SU-DHL-6 (cell line): ENCODE results near the gene DEFB119.

Experiments used
- H2AFZ ChIP-seq: fragments of 200-600 bp; sonication (generic); 2 replicates; pipeline ENCODE4 v1.6.1; 2014; ENCODE audit warnings: low read depth, mild to moderate bottlenecking, moderate library complexity, mixed read lengths, antibody characterized with exemption, low read length; ENCODE audit not compliant: severe bottlenecking
- H3F3A ChIP-seq: fragments of 200-600 bp; shearing (Covaris generic); 2 replicates; pipeline ENCODE4 v1.6.0; 2016; ENCODE audit warnings: antibody characterized with exemption, mild to moderate bottlenecking; ENCODE audit not compliant: insufficient read depth
- H3K27ac ChIP-seq: fragments of 200-600 bp; sonication (generic); 2 replicates; pipeline ENCODE4 v1.5.1; 2016; ENCODE audit warnings: low read depth, mild to moderate bottlenecking, low read length, moderate library complexity, mixed read lengths
- H3K27me3 ChIP-seq: fragments of 200-600 bp; sonication (generic), shearing (Covaris generic); 2 replicates; pipeline ENCODE4 v1.6.0; 2014; ENCODE audit warnings: mild to moderate bottlenecking, low read length
- H3K36me3 ChIP-seq: fragments of 200-600 bp; sonication (generic); 2 replicates; pipeline ENCODE4 v1.6.1; 2014; ENCODE audit warnings: mild to moderate bottlenecking, low read length, mixed read lengths
- H3K4me2 ChIP-seq: fragments of 300-600, 200-600 bp; shearing (Covaris generic), sonication (generic); 2 replicates; pipeline ENCODE4 v1.6.0; 2014; ENCODE audit warnings: low read length, low read depth, mild to moderate bottlenecking; ENCODE audit not compliant: poor library complexity, severe bottlenecking
- H3K4me3 ChIP-seq: fragments of 200-600 bp; sonication (generic); 2 replicates; pipeline ENCODE4 v1.5.1; 2014; ENCODE audit warnings: antibody characterized with exemption, low read length, mild to moderate bottlenecking, mixed read lengths; ENCODE audit not compliant: insufficient read depth, poor library complexity, severe bottlenecking
- H3K79me2 ChIP-seq: fragments of 200-600 bp; sonication (generic); 2 replicates; pipeline ENCODE4 v1.6.1; 2014; ENCODE audit warnings: mild to moderate bottlenecking, low read length, moderate library complexity; ENCODE audit not compliant: insufficient read depth
- H3K9ac ChIP-seq: fragments of 200-600 bp; sonication (generic); 2 replicates; pipeline ENCODE4 v1.7.0; 2014; ENCODE audit warnings: mild to moderate bottlenecking, low read length
- H3K9me2 ChIP-seq: fragments of 200-600 bp; sonication (generic); replicated peaks from 2 replicates; pipeline ENCODE4 v1.6.1; 2014; ENCODE audit warnings: low read length; ENCODE audit not compliant: insufficient read depth
- H3K9me3 ChIP-seq: fragments of 200-600 bp; sonication (generic); 2 replicates; pipeline ENCODE4 v1.6.1; 2014; ENCODE audit warnings: low read length, mixed read lengths; ENCODE audit not compliant: insufficient read depth
- H4K20me1 ChIP-seq: fragments of 200-600 bp; sonication (generic); 2 replicates; pipeline ENCODE4 v1.6.1; 2014; ENCODE audit warnings: low read depth, mild to moderate bottlenecking, antibody characterized with exemption, low read length, moderate library complexity, mixed read lengths
- EZH2phosphoT487 ChIP-seq: fragments of 200-600 bp; sonication (generic), shearing (Covaris generic); conservative IDR thresholded peaks from 2 replicates; pipeline ENCODE4 v1.6.1; 2018; ENCODE audit warnings: mild to moderate bottlenecking, antibody characterized with exemption, low read length, moderate library complexity, mixed read lengths
- TF ChIP-seq, protein P1 (sequence below): fragments of 200-600 bp; sonication (generic); IDR thresholded peaks from one replicate; pipeline ENCODE4 v1.5.1; 2017; ENCODE audit warnings: antibody characterized with exemption, mild to moderate bottlenecking, low read length, moderate library complexity; ENCODE audit not compliant: insufficient read depth, poor library complexity, severe bottlenecking

Gene DEFB119

DNA sequence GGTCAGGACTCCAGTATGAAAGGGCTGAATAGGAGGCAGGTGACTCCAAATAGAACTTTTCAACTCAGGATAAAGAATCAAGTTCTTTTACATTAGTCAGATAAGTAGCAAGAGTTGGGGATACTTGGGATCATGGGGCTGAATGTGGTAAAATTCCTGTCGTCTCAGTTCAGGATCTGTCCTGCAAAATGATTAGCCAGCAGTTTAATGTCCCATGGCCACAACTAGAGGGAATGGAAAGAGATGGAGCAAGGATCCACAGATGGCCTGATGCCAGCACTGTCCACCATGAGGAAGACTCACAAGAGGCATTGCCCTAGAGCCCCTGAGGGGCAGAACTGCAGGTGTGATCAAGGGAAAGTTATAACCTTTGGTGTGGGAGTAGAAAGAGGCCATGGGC is 13.5 kb upstream of the DEFB119 start:
- Histone ChIP-seq H2AFZ (no peak overlapping the region), H3K27ac (no peak overlapping the region), H4K20me1 (no peaks in the 10 kb centered on the region), H3K4me3 (no peak overlapping the region), H3K9ac (no peak overlapping the region), H3K79me2 (no peaks in the 10 kb centered on the region), H3K27me3 (0 out of 2 replicates have a peak, but pooled peaks cover 4% of the 10 kb centered on the region), H3K4me2 (no peak overlapping the region), H3K9me3 (no peaks in the 10 kb centered on the region), H3K36me3 (no peaks in the 10 kb centered on the region), H3K9me2 (no peaks in the 10 kb centered on the region), H3F3A (no peaks in the 10 kb centered on the region)
- TF ChIP-seq, protein P1, sequence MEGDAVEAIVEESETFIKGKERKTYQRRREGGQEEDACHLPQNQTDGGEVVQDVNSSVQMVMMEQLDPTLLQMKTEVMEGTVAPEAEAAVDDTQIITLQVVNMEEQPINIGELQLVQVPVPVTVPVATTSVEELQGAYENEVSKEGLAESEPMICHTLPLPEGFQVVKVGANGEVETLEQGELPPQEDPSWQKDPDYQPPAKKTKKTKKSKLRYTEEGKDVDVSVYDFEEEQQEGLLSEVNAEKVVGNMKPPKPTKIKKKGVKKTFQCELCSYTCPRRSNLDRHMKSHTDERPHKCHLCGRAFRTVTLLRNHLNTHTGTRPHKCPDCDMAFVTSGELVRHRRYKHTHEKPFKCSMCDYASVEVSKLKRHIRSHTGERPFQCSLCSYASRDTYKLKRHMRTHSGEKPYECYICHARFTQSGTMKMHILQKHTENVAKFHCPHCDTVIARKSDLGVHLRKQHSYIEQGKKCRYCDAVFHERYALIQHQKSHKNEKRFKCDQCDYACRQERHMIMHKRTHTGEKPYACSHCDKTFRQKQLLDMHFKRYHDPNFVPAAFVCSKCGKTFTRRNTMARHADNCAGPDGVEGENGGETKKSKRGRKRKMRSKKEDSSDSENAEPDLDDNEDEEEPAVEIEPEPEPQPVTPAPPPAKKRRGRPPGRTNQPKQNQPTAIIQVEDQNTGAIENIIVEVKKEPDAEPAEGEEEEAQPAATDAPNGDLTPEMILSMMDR, result no peak
- TF ChIP-seq EZH2phosphoT487, result no peak

DNA sequence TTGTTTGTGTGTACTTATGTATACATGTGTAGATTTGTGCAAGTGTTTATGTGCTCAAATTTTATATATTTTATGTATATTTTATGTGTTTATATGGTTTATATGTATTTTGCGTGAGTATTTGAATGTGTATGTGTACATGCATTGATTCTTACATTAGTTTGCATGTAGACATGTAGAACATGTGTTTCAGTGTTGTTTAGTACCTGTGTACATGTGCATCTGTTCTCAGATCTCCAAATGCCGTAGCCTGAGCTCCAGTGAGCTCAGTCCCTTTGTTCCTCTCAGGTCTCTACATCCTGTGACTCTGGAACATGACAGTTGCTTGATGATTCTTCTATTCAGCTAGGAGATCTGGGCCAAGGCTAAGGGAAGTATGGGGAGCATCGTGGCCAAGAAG is 4.5 kb upstream of the DEFB119 start:
- no peaks in the 10 kb centered on the region for H3K36me3 ChIP-seq
- no peaks in the 10 kb centered on the region for H3K9me2 ChIP-seq
- no peaks in the 10 kb centered on the region for H3K79me2 ChIP-seq
- no peak overlapping the region for H3K27ac ChIP-seq
- no peaks in the 10 kb centered on the region for H4K20me1 ChIP-seq
- no peak overlapping the region for H3K9ac ChIP-seq
- no peak overlapping the region for H2AFZ ChIP-seq
- TF ChIP-seq, protein P1, result no peak
- no peak for TF ChIP-seq EZH2phosphoT487
- H3K27me3 ChIP-seq, result no peaks in the 10 kb centered on the region
- no peak overlapping the region for H3K4me3 ChIP-seq
- H3K4me2 ChIP-seq, result no peak overlapping the region
- no peaks in the 10 kb centered on the region for H3K9me3 ChIP-seq
- no peaks in the 10 kb centered on the region for H3F3A ChIP-seq

DNA sequence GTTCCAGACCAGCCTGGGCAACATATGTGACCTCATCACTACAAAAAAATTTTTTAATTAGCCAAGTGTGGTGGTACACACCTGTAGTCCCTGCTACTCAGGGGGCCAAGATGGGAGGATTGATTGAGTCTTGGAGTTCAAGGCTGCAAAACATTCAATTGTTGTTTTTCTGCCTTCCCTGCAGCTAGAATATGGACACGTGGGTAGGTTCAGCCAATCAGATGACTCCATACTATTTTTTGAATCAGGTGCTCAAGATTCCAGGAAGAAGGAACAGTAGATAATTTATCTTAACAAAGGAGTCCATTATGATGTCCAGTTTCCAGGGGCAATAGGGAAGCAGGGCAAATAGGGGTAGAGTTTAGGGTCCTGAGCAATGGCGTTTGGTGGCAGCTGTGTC is 2.4 kb upstream of the DEFB119 start:
- no peaks in the 10 kb centered on the region for H3K9me2 ChIP-seq
- no peak overlapping the region for H2AFZ ChIP-seq
- H3K4me3 ChIP-seq, result no peak overlapping the region
- H3F3A ChIP-seq, result no peaks in the 10 kb centered on the region
- H3K9ac ChIP-seq, result no peak overlapping the region
- no peaks in the 10 kb centered on the region for H3K27me3 ChIP-seq
- no peaks in the 10 kb centered on the region for H3K36me3 ChIP-seq
- H4K20me1 ChIP-seq, result no peaks in the 10 kb centered on the region
- no peaks in the 10 kb centered on the region for H3K79me2 ChIP-seq
- no peak for TF ChIP-seq EZH2phosphoT487
- TF ChIP-seq, protein P1, result no peak
- H3K9me3 ChIP-seq, result no peaks in the 10 kb centered on the region
- H3K27ac ChIP-seq, result no peak overlapping the region
- H3K4me2 ChIP-seq, result no peak overlapping the region

DNA sequence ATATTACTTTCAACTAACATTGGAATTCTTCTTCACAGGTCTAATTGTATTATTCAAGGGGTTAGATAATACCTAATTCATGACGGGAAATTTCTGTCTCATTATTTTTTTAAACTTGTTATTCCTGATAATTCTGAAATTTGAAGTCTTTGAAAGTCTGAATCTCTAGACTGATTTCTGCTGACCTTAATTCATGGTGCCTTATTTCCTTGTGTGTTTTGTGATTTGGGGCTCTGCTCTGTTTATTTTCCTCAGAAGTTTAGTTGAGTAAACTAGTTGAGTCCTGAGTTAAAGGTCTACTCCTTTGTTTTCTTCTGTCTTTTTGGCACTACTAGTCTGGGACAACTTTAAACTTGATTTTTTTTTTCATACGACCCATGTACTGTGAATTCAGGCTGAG is 16.0 kb downstream of the DEFB119 start:
- no peak for TF ChIP-seq EZH2phosphoT487
- TF ChIP-seq, protein P1, result no peak
- Histone ChIP-seq H3K4me2 (no peak overlapping the region), H3K4me3 (no peak overlapping the region), H4K20me1 (no peaks in the 10 kb centered on the region), H3K9ac (no peak overlapping the region), H2AFZ (no peak overlapping the region), H3K27me3 (no peaks in the 10 kb centered on the region), H3K36me3 (no peaks in the 10 kb centered on the region), H3K79me2 (no peaks in the 10 kb centered on the region), H3K27ac (no peak overlapping the region), H3K9me2 (no peaks in the 10 kb centered on the region), H3K9me3 (no peaks in the 10 kb centered on the region), H3F3A (no peaks in the 10 kb centered on the region)
